SHP77 treated with DMSO at 0.1 percent for 48 hours (cell line): ENCODE results near the gene CRYBB3.
"Not testable (repeated sequence)": the region's sequence is repeated elsewhere in the genome, so short reads cannot be mapped to it uniquely, and the experiment has no call there.

Source experiments
- DNase-seq: peaks from one replicate; lab custom pipeline; 2025; lab: John Stamatoyannopoulos, UW

Gene CRYBB3

DNA sequence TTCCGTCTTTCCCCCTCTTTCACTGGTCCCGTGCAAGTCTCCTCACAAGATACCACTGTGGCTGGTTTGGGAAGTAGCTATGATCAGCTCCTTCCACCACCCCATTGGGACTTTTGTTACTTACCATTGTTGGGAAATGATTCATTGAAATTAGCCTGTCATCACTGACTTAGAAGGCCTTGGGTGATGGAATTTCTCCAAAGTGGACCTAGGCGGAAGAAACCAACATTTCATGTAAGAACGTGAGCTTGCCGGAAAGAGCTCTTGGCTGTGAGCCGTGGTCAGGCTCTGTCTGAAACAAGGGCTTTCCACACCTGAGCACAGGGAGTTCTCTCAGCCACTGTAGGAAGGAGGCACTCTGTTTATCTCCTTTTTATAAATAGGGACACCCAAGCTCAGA lies 23.5 kb upstream of the CRYBB3 start:
- no peak for DNase-seq

DNA sequence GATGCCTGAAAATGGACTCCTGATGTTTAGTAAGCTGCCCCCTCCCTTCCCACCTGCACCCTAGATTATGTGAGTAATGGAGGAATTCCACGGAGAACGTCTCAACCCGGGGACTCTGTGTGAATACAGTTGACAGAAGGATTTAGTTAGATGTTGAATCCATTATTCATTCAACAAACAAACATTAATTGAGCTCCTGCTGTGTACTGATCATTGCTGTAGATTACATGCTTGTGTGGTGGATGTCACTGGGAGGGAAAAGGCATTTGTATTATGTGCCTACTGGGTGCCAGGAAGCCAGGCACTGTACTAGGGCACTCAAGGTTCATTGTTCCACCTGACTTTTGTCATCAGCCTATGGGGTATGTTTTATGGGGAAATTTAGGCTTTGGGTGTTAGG lies 22.9 kb upstream of the CRYBB3 start:
- no peak for DNase-seq

DNA sequence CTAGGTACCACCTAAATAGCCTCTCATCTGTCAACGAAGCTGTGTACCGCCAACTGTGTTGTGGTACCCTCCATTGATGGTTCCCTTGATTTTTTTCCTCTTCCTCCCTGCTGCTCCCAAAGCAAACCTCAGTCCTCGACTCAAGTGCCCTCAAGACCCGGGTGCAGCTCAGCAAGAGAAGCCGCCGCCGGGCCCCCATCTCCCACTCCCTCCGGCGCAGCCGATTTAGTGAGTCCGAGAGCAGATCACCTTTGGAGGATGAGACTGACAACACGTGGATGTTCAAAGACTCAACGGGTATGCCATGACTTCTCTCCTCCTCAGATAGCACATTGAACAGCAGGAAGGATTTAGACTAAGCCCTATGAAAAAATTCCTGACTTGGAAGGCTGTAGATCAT lies 22.4 kb upstream of the CRYBB3 start:
- DNase-seq, result no peak

DNA sequence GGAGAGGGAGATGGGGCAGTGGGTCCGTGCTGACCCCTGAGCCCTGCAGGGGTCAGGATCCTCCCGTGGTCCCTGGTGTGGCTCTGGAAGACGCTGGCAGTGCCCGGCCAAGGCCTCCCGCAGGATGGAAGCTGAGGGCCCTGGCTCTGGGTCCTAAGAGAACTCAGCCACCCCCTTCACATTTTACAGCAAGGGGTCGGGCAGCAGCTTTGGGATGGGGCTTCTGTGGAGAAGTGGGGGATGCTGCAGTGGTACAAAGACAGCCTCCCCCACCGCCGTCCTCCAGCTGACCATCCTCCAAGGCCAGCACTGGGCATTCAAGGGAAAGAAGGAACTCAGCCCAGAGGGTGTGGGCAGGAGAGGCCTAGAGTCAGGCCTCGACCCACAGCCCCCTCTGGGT lies 21.8 kb upstream of the CRYBB3 start:
- no peak for DNase-seq

DNA sequence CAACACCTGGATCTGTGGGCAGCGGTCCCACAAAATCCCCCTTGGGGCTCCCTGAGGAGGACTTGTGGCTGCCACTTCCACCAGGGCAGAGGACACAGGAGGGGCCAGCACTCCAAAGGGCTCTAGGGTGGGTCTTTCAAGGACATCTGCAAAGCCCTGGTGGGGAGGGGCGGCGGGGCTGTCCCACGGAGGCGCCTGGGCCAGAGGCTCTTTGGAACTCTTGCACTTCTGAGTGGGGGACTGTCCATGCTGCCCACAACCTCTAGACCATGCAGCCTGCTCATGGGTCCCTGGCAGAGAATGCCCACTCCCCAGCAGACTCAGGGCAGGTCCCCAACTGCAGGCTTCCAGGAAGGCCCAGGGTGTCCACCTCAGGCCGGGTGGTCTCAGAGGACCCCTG lies 21.3 kb upstream of the CRYBB3 start:
- not testable (repeated sequence) for DNase-seq

DNA sequence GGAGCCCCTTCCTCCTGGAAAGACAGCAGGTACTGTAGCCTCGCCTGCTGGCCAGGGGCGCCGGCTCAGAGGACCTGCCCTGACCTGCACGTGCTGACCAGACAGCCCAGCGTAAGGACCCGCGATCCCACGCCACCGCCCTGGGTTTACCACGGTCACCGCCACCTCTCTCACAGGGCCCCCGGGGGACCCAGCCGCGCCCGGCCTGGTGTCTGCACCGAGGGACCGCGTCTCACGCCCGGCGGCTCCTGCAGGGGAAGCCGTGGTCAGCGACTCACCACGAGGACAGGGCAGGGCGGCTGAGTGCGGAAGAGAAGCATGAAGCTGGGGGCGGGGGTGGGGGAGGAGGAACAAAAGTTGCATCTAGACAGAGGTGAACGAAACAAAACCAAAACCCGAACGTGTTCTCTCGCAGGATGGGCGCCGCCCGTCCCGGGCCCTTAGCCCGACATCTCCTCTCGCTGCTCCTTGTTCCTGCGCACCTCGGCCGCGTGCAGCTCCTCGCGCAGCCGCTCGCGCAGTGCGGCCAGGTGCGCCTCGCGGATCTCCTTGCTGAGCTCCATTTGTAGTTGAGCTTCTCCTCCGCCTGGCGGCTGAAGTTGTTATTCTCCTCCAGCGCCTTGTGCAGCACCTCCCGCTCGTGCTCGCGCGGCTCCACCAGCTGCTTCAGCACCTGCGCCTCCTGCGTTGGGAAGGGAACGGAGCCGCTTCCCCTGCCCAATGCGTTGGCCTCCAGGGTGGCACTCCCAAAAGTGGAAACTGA lies 20.6 kb upstream of the CRYBB3 start:
- not testable (repeated sequence) for DNase-seq

DNA sequence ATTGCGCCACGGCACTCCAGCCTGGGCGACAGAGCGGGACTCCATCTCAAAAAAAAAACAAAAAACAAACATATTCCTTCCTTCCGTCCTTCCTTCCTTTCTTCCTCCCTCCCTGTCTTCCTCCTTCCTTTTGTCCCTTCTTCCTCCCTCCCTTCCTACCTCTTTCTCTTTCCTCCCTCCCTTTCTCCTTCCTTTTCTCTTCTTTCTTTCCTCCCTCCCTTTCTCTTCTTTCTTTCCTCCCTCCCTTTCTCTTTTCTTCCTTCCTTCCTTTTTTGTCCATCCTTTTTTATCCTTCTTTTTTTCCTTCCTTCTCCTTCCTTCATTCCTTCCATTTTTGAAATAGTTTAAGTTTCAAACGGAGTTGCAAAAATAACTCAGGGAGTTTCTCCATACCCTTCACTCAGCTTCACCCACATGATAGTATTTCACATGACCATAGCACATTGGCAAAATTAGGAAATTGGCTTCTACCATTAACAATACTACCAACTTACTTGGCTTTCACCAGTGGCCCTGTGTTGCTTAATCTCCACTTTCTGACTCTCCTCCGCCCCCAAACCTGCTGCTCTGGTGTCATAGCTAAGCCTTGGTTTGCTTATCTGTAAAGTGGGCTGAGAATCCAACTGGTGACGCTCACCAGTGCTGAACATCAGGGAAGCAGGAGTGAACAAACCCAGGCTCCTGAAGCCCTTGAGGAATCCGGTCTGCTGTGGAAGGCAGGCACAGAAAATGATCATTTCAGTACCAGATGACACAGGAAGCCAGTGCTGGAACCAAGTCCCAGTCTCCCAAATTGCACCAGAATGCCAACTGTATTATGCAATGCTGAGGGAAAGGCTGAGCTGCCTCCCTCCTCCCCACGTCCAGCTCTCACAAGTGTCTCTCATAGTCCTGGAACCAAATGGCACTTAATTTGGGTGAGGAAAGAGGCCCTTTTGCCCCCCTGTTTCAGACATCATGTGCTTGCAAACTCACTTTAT lies 17.2 kb upstream of the CRYBB3 start:
- no peak for DNase-seq

DNA sequence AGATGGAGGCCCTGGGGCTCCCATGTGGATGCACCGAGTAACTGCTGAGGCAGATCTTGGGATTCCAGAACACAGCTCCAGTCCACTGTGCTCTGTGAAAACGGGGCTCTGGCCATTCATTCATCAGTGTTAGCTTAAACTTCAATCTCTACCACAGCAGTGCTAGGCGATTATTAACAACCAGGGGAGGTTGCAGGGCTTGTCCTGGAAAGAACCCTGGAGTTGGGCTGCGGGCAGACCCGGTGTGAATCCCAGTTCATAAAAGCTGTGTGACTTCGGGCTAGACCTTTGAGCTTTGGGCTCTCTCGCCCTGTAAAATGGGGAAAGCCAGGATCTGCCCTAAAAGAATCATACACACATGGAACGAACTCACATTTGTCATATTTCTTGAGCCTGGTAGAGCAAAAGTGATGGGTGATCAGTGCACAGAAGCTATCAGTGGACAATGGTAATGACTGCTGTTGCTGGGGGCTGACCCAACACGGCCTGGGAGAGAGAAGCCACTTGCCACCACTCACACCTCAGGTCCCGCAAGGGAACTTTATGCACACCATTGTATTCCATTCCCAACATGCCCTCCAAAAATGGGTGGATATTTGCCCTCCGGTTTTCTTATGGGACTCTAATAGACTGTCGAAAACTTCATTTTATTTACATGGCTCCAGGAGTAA lies 15.6 kb upstream of the CRYBB3 start:
- DNase-seq, result no peak

DNA sequence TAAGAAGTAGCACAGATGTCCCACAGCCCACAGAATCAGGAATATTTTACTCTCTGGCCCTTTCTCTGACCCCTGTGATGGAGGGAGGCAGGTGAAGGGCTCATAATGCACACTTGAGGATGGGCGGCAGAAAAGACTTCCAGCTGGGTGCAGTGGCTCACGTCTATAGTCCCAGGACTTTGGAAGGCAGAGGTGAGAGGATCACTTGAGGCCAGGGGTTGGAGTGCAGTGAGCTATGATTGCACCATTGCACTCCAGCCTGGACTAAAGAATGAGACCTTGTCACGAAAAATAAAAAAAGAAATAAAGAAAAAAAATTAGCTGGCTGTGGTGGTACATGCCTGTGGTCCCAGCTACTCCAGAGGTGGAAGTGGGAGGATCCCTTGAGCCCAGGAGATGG lies 13.5 kb upstream of the CRYBB3 start:
- no peak for DNase-seq

DNA sequence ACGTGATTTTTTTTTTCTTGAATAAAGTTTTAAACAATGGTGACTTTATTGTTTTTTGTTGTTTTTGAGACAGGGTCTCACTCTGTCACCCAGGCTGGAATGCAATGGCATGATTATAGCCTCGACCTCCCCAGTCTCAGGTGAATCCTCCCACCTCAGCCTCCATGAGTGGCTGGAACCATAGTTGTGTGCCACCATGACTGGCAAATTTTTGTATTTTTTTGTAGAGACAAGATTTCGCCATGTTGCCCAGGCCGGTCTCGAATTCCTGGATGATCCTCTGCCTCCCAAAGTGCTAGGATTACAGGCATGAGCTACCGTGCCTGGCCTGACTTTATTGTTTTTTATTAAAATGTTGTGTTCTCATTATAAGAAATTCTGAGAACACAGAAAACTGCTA lies 12.2 kb upstream of the CRYBB3 start:
- no peak for DNase-seq

DNA sequence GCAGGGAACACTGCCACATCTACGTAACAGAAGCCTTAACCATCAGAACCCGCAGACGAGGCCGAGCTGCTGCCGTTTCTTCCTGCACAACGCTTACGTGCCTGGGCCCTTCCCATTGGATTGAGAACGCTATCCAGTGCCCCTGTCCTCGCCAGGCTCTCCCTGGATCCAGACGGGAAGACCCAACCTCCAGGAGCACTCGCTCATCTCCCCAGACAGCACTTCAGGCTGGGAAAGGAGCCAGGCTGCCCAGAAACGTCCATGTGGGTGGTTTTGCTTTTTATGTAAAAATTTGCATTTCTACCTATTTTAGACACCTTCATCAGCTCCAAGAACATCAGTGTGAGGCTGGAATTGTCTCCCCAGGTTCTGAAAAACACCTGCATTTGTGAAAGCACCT lies 7.3 kb upstream of the CRYBB3 start:
- DNase-seq, result no peak

DNA sequence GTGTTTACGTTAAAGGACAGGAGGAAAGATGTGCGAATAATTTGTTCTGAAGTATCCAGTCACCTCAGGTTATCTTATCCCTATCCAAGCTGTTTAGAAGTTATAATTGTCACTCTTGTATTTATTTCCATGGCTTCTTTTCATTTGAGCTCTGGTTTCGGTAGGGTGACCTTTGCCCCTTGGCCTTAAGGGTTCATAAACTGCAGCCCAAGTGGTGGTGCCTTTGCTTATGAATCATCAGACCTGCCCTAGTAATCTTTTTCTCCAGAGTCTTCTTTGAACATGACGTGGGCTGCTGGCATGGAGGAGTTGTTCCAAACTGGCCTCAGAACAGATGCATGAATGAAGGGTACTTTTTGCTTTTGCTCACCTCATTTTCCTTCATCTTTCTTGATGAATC lies 6.5 kb upstream of the CRYBB3 start:
- DNase-seq, result no peak

DNA sequence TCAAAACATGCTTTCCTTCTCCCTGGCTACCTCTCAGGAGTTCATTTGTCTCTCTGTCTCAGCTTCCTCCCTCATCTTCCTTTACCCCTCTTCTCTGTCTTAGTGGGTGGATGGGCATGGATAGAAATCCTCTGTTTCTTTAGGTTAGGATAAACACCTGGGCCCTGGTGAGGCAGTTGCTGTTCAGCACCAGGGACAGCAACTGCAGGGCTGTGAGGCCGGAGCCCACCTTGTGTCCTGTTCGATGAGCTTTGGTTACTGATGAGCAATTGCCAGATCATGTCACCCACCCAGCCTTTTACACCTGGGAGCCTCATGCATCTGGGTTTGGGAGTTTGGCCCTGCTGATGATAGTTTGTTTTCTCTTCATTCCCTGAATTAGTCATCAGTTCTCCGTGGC lies 6.1 kb upstream of the CRYBB3 start:
- no peak for DNase-seq

DNA sequence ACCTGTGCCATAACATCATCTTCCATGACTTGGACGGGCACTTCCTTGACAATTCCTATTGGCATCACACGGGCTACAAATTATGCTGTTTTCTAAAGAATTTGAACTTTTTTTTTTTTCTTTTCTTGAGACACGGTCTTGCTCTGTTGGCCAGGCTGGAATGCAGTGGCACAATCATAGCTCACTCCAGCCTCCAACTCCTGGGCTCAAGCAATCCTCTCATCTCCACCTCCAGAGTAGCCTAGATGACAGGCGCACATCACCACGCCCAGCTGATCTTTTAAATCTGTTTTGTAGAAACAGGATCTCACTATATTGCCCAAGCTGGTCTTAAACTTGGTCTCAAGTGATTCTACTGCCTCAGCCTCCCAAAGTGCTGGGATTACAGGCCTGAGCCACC lies 3.3 kb upstream of the CRYBB3 start:
- no peak for DNase-seq

DNA sequence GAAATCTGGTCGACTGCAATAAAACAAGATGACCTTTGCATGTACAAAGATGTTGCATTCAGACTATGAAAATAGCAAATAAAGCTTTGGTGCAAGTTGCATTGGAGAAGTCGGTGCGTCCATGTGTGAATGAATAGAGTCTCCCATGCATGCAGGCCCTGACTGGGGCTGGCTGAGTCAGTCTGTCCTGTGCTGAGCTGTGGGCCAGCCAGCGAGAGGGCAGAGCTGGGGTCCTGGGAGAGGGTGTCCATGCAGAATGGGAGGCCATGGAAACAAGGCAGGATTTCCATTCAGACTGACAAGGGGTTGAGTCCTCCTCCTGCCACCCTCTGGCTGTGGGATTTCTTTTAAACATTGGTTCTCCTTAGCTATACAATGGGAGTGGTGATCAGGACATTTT lies 2.3 kb upstream of the CRYBB3 start:
- DNase-seq, result no peak

DNA sequence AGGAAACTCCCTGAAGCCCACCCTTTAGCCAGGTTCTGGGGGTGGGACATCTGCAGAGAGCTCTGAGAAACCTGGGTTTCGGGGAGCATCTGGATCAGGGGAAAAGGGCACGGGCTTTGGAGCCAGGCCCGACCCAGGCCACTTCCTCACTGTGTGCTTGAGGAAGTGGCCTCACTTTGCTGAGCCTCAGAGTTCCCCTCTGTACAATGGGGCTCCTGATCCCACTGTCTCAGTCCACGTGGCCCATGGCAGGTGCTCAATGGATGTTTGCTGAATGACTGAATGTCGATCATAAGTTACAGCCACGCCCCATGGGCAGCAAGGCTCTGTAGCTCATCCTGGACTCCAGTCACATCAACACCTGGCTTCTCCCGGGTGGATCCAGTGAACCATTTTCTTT lies 1.3 kb downstream of the CRYBB3 start:
- no peak for DNase-seq

DNA sequence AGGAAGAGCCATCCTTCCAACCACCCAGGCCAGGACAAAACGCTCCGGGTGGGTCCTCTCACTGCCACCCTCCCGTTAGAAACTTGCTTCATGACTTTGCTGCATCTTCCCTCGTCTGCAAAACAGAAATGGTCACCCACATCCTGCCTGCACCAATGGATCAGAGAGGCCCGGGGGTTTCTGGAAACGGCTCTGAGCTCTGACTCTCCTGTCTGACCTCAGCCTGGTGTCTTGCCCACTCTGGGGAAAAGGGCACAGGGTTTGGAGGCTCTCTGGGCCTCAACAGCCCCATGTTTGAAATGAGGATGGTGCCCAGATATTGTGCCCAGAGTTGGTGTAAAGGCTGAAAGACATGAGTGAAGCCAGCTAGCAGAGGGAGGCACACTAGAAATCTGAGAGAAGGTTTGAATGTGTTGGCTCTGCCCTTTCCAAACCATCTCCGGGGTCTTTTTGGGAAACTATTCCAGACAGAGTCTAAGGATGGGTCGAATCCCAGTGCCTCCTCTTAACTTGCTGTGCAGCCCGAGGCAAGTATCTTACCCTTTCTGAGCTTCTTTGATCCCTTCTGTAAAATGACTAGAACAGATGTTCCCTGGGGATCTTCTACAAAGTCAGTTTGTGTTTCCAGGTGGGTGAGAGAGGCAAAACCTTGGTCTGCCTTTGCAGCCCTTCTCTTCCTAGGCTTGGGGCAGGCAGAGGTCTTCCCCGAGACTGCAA lies 2.1 kb downstream of the CRYBB3 start:
- no peak for DNase-seq

DNA sequence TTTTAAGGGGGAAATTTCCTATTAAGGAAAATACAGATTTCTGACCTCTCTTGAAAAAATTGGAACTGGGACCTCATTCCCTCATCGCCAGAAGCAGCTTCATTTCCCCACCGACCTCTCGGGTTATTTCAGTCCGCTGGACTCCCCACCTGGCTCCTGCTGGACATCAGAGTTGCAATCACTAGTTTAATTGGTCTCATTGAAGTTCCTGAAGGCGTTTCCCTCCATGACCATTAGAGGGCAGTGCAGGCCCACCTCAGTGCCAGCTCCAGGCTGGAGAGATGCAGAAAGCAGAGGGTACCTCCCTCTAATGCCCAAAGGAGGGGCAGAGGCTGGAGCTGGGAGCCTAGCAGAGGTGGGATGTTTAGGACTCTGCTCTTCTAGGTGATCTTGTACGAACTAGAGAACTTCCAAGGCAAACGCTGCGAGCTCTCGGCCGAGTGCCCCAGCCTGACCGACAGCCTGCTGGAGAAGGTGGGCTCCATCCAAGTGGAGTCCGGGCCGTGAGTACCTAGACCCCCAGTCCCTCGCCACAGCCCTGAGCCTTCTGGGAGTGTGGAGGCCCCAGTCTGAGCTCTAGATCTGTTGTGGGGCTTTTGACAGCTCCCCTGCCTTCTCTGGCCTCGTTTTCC lies 2.7 kb downstream of the CRYBB3 start:
- peak; percentile 16 for DNase-seq

DNA sequence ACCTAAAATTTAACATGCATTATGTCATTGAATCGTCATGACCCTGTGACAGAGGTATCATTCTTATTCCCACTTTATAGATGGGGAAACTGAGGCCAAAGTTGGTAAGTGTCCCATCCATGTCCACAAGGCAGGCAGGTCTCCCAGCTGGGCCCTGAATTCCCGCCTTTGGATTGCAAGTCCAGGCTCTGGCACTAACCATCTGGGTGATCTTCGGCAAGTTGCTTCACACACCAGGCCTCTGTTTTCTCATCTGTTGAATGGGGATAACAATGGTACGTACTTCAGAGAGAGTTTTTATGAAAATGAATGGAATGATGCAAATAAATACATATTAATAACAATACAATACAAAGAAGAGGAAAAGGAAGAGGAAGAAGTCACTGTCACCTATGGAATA lies 3.4 kb downstream of the CRYBB3 start:
- DNase-seq, result no peak

DNA sequence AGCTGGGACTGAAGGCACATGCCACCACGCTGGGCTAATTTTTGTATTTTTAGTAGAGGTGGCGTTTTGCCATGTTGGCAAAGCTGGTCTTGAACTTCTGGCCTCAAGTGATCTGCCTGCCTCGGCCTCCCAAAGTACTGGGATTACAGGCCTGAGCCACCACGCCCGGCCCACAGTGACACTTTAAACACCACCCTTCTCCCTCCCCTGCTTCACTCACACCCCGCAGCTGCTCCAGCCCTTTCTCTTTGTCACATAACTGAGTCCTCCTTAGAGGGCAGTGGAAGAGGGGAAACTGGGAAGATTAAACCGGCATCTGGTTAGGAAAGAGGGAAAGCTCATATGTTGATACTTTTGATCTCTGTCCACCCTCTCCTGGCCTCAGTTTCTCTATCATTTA lies 4.9 kb downstream of the CRYBB3 start:
- not testable (repeated sequence) for DNase-seq

DNA sequence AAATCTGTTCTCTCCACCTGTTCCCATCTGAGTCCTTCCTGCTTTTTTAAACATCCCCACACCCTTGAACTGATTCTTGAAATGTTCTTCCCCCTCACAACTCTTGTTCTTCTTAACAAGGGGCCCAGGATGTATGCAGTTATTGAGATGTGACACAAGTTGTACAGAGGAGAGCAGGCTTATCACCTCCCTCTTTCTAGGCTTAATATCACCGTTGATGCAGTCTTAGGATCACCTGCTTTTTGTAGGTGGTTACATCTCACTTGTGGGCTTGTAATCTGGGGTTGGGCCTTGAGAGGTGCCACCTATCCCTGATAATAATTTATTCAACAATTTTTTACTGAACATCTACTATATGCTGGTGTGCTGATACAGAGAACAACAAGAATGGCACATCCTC lies 6.2 kb downstream of the CRYBB3 start:
- no peak for DNase-seq

DNA sequence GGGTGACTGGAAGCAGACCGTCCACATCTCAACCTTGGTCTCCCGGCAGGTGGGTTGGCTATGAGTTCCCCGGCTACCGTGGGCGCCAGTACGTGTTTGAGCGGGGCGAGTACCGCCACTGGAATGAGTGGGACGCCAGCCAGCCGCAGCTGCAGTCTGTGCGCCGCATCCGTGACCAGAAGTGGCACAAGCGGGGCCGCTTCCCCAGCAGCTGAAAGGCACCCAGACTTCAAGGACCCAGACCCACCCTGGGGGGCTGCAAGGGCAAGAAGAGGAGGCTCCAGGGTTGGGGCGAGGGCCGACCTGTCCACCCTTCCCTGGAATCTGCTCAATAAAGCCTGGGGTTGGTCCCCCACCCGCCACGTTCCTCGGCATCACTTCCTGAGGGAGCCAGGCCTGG lies 7.3 kb downstream of the CRYBB3 start:
- DNase-seq, result no peak
